Peyer's patch (tissue), 4 donors: ENCODE results near the gene PJA1.

Experiments used
- CTCF ChIP-seq, 6 experiments: fragments of 450-650 bp in 4 of 6; fragments of 200-600 bp in 2 of 6; sonication (generic) in 1 of 6; IDR thresholded peaks; one replicate each; pipeline ENCODE4 v1.5.1; 2017 to 2019; ENCODE audit warnings: antibody characterized with exemption in 6 of 6, mild to moderate bottlenecking in 3 of 6, moderate library complexity in 1 of 6
- POLR2A ChIP-seq, 2 donors: fragments of 450-650 bp; IDR thresholded peaks; one replicate each; pipeline ENCODE4 v1.5.1; 2017; ENCODE audit warnings: antibody characterized with exemption in 2 of 2, mild to moderate bottlenecking in 2 of 2, moderate library complexity in 2 of 2

GRCh38 chrX:69149466-69150280 lies 15.6 kb downstream of the PJA1 start:
- no peak for TF ChIP-seq POLR2A (IDR thresholded peaks at IDR 0.05)
- TF ChIP-seq CTCF (IDR thresholded peaks at IDR 0.05): no peak
